AML-193 (cell line): ENCODE measurements around the gene ARPC5L.

Source experiments
- DNase-seq, 2 experiments: peaks; one replicate each; lab custom pipeline; 2025; lab: John Stamatoyannopoulos, UW

The ARPC5L gene

DNA sequence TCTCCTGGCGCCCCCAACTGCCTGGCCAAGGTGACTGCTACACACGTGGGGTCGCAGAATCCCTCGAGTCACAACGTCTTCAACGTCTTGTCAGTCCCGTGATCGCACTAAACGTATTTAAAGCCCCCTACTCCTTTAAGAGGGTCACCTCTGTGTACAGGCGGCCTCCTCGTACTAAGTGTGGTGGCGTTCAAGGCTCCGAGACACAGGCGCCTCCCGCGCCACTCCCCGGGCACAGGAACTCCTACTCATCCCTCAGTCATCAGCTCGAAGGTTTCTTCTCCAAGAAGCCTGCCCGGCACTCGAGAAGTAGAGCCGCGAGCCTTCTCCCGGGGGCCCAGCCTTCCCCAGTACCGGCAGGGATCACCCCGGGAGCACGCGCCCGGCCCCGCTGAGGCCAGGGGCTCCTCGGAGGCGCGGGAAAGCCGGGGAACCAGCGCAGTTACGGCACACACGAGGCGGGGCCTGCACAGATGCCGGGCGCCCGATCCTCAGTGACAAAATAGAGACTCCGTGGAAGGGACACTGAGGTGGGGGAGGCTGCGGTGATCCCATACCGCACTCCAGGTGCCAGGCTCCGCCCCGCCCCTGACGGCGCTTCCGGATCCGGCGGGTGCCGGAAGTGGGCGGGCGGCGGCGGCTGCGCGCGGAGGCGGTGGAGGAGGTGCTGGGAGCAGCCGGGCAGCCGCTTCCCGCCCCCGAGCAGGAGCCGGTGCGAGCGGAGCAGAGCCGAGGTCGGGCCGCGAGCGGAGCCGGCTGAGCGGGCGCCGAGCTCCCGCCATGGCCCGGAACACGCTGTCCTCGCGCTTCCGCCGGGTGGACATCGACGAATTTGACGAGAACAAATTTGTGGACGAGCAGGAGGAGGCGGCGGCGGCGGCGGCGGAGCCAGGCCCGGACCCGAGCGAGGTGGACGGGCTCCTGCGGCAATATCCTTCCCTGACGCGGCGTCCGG is 6.9 kb downstream of the ARPC5L start:
- peak; percentile 71 to 81 for DNase-seq

DNA sequence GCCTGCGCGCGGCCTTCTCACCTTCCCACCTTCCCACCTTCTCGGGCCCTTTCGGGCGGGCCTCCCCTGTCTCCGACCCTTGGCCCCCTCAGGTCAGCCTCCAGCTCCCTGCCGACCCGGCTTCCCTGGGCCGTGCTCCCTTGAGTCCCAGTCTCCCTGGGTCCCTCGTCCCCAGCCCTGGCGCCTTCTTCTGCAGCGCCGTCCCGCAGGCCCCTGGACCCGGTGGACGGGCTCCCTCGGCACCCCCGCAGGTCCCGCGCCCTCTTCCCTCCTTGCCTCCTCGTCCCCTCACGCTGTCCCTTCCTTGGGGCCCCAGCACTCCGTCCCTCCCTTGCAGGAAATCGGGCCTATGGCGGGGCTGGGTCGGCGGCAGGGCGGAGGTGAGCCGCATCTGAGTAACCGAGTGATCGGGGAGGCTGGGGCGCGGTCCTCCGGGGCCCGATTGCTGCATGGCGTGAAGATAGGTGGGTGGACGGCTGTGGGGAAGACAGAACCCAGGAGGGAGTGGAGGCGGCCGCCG is 7.6 kb downstream of the ARPC5L start:
- DNase-seq, result no peak

DNA sequence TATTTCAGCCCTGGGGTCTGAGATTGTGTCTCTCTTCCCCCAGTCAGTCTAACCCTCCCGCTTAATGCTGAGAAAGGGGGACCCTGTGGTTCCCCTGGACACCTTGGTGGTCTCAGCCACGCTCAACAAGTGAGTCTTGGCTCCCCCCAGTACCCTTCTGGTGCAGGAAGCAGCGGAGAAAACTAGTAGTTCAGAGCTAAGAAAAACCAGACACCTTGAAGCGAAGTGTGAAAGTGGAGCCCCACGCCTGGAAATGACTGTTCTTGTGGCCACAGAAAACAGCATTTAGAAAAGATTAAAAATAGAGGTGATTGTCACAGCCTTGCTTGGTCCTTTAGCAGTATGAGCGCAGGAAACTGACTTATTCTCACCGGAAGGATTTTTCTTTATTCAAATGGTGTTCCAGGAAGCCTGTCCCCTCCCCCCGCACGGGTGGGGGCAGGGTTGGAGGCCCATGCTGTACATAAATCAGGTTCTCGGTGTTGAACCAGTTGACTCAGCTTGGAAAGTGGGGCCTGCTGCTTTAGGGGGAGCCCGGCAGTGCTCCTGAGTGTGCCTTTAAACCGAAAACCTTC is 8.1 kb downstream of the ARPC5L start:
- DNase-seq, result peak in 1 of 2 experiments; percentile 11

DNA sequence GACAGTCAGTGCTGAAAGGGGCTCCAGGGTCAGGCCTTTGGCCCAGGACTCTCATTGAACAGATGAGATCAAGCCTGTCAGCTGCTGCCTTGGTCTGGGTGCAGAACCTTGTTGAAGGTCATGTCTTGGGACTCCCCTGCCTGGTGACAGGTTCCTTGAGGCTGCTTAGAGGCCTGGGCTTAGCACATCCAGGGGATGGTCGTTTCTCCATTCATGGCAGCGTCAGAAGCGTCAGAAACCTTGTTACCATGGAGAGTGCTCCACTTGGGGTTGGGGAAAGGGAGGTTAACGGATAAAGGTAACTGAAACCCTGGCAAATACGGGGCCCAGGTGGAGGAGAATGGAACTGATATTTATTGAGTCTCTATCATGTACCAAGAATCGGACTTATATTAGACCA is 8.8 kb downstream of the ARPC5L start:
- DNase-seq, result no peak

DNA sequence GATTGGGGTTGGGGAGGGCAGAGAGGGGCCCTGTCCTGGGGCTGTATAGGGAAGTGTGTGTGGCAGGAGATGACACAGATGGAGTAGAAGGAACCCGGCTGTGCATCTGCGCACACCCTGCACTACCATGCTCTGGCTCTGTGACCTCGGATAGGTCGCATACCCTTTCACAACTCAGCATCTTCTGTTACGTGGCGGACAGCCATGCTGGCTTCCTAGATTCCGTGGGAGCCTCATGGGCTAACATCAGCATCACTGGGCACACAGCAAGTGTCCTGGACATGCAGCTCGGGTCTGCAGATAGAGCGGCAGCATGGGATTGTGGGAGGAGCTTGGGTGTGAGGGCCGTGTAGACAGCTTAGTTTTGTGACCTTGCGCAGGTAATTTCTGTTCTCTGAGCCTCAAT is 9.2 kb downstream of the ARPC5L start:
- no peak for DNase-seq

DNA sequence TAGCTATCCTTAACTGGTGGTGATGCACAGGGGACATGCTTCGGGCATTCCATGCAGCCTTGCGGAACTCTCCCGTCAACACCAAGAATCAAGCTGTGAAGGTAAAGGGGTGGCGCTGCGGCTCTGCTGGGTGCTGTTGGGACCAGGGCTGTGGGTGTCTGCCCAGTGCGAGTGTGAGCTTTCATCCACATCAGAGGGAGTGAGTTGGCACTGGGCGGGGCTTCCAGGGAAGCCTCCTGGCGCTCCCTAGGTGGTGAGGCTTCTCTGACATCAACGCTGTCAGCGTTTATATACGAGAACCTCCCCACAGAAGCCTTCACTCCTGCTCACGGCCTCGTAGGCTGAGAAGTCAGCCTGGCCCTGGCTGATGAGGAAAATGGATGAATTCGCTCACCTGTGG is 11.7 kb downstream of the ARPC5L start:
- DNase-seq, result no peak

DNA sequence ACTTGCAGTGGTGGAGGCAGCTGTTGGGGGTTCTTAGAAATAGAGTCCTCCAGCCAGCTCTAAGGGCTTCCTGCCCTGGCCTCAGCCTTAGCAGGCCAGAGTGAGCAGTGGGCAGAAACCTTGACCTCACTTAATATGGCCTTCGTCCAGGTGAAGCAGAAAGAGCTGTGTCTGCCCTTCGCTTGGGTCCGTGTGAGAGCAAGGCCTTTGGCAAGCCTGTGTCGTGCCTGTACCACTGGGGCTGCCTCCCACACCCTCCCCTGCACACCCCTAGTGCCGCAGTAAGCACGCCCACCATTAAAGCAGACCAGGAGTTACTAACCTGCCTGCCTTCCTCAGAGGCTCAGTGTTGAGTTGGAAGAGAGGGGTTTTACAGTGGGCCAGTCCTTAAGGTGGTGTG is 13.6 kb downstream of the ARPC5L start:
- no peak for DNase-seq

DNA sequence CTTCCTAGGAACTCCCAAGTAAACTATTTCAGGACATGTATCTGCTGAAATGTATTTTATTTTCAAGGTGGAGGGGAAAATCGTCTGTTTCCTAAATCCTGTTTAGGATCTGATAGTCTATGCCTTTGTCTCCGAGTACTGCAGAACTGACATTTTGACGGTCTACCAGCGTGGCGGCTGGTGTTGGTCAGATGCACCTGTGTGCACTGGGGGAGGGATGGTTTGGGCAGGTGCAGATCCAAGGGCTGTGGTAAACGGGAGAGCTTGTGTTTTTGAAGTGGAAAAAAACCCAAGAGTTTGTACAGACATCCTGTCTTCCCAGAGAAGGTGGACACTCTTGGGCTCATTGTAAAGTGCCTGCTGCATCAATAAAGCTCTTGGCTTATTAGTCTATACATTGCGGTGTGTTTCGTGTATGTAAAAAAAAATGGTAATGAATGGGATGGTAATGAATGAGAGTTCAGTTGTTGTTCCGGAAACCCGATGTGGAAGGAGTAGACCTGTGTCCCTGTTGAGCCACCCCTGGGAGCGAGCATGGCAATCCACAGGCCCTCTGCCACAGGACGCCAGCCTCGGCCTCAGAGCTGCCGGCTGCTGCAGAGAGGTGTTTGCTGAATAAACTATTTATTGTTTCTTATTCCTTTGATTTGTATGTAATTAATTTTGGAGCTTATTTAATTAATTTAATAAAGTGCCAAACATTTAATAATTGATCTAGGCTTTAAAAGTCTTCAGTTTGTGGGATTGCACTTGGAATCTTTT is 15.3 kb downstream of the ARPC5L start:
- no peak for DNase-seq

DNA sequence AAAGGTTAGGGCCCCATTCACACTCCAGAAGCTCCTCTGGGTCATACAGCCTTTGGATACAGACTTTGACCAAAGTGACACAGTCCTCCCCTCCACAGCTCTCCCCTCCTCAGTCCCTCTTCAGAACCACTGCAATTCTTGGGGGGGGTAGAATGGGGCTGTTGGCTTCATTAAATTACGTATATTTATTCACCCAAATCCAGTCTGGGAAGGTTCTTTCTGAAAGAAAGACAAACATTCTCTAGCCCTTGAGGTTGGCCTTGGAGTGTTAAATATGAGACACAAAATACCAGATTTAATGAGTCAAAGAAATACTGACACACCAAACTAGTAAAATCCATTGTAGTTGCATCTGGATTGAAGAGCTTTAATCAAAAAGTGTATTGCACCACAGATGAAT is 16.1 kb downstream of the ARPC5L start:
- DNase-seq, result no peak

DNA sequence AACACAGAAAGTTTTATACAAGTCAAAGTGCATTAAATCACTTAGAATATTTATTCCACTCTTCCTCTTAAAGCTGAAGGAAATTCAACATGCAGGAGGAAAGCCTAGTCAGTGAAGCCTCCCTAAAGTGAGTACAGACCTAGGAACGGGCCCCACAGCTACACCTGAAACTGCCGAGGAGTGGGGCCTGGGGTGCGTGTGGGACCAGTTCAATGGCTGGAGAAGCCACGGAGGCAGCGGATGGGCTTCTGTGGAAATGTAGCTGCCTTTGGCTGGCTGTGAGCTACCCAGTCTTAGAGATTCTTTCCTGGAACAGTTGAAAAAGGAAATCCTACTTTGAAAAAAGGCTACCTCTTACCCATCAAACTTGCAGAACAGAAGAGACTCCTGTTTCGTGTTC is 16.6 kb downstream of the ARPC5L start:
- no peak for DNase-seq

DNA sequence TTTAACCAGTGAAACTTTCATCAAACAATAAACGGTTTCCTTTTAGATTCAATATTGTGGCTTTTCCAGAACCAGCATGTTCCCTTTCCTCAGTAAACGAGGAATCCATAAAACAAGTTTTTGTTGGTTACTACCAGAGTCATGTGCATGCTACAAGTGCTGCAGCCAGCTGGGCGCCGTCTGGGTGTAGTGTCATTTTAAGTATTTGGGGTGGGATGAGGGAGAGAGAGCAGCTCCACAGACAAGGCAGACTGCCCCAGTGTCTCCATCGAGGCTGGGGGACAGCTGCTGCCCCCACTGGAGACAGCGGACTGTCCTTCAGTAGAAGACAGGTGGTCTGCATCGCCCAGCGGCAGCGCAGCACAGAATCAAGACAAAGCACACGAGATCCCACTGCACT is 17.3 kb downstream of the ARPC5L start:
- no peak for DNase-seq

DNA sequence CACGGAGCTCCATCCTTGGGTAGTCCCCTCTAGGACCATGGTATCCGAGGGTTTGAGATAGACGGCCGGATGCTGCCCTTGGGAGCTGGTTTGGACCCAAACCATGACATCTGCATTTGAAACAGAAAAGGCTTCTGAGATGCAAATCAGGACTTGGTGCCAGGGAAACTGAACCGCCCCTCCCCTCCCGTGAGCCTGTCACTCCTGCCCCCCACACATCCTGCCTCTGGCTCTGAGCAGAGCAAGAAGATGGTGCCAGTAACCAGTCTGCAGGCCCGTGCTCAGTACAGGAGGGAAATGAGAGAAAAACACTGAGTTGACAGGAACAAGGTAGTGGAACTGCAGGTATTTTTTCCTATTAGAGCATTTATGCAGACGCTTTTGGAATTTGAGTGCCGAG is 18.6 kb downstream of the ARPC5L start:
- DNase-seq, result no peak

DNA sequence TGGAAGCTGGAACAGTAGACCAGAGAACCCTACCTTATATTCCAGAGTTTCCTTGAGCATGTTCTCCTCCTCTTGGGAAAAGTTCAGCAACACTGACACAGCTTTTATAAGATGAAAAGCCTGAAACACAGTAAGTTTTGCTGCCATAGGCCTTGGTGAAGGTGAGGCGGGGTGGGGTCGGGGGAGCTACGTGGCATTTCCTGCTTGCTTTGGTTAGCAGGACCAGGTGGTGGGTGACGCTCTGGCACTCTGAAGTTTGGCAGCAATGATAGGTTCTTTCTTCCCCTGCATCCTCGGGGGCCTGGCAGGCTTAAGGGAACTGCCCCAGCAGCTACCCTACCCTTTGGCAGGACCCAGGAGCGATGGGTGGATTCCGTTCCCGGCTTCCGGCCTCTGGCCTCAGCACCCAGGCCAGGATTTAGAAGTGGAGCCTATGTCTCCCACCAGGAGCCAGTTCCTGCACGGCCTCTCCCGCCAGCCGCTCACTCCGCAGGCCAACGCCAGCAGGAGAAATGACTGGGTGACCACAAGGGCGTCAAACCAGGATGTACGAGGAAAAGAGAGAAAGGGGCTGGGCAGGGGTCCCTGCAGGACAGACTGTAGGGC is 19.3 kb downstream of the ARPC5L start:
- DNase-seq, result no peak

DNA sequence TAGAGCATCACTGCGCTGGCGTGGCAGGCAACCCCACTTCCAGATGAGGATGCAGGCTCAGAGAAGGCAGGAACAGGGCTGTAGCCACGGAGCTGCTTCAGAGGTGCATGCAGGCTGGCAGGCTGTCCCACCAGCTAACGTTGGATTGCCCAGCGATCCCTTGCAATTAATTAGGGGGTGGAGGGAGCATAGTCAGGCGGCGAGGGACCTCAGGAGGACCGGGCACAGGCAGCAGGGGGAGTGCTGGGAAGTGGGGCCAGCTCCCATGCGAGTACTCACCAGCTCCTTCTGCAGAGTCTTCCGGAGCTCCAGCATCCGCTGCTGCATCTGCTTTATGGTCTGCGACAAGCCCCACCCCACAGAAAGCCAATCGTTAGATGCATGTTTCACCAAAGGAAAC is 20.3 kb downstream of the ARPC5L start:
- no peak for DNase-seq

DNA sequence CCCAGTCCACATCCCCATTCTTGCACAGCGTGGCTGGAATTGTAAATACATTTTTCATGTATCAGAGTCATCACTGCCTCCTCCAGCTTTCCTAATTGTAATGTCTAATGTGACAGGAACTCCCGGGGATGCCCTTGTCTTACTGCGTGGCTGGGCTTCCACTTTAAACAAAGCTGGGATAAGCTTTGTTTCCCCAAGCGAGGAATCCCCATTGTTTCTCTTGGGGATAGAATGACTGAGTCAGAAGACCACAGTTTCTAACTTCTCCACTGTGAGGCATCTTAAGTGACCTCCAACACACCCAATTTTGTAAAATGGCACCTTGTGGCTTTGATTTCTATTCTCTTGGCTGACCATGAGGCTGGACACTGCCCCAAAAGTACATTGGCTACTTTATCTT is 22.4 kb downstream of the ARPC5L start:
- no peak for DNase-seq

DNA sequence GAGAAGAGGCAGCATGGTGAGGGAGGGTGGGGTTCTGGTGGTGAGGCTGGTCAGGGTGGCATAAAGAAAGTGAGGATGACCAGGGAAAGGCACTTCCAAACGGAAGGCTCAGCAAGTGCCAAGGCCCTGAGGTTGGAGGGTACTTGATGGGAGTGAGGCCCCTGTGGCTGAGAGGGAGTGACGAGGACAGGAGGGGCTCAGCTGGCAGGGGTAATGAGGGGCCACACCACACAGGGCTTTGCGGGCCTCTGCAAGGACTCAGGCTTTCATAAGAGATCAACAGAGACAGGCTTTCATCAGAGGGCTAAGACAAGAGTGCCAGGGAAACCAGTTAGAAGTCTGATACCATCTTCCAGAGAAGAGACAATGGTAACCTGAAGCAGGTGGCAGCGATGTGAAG is 23.6 kb downstream of the ARPC5L start:
- no peak for DNase-seq

DNA sequence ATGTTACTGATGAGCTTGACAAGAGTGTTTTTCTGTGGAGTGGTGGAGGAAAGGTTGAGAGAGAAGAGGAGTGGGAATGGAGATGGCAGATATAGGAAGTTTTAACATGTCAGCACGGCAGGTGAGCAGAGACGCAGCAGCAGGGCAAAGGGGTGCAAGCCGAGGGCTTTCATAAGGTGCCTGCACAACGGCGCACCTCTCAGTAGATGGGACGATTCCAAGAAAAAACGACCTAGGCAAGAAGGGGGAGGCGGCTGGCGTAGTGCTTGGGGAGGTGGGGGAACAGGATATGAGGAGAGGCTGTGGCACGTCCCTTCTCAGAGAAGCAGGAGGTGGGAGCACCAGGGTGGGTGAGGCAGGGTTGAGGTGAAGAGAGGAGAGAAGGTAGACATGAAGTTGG is 24.5 kb downstream of the ARPC5L start:
- DNase-seq, result no peak

DNA sequence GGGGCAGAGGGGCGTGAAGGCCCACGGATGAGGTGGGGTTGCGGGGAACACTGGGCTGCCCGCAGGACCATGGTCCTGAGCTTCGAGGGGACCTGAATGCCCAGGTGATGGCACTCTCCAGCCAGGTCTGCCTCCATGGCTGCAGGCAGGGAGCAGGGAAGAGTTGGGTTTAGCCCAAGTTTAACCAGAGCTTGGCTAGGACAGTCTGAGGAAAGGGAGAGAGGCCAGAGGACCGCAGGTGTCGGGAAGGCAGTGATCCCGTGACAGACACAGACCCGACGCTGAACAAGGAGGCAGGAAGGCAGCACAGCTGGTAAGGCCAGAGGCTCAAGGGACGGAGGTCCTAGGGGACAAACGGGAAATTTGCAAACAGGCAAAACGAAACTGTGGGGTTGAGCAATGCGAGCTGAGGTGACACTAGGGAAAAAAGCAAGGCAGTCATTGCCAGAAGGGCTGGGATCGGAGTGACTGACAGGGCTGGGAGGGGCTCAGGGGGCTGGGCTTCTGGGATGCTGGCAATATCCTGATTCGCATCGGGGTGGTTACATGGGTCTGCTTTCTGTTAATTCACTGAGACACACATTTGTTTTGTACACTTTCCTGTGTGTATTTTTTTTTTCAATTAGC is 25.0 kb downstream of the ARPC5L start:
- DNase-seq, result no peak

DNA sequence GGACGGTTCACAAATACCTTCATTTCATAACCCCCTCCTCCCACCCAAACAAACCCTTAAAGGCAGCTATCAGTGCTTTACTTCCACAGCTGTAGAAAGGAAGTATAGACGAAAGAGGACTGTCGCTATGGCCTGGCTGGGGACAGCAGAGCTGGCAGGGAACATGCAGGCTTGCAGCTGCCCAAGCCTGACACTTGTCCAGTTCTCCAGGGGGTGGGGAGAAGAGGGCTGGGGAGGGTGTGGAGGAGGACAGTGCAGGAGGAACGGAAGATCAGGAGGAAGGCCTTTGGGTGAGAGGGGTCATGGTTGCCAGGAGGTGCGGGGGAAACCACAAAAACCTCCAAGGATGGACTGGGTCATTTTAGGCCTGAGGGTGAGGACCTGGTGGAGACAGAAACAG is 25.9 kb downstream of the ARPC5L start:
- no peak for DNase-seq

DNA sequence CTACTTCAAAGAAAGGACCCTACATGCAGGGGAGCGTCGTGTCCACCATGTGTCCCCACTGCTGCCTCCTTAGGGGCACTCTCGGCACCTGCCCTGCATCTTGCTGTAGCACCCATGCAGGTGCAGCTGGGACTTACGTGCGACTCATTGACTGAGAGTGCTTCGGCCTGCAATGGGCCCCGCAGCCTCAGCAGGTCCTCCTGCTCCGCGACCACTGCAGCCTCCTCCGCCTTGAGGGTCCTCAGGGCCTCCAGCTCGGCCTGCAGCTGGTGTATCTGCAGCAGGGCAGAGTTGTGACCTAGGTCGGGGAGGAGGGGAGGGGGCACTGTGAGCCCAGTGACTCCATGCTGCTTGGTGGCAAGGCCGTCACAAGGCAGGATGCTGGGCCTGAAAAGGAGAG is 27.1 kb downstream of the ARPC5L start:
- DNase-seq, result no peak

DNA sequence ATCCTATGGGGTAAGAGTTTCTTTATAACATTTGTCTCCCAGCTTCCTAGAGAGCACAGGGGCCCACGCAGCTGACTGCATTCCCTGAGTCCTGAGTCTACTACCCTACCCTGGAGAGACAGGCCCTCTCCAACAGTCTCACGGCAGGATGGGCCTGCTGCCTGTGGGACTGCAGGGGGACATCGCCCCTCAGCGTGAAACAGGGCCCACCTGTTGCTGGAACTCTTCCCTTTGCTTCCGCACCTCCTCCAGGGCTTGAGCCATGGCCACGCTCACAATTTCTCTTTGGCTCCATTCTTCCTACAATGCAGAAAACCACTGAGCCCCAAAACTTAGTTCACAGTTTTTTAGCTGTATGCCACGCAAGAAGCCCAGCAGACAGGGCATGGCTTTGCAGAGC is 28.2 kb downstream of the ARPC5L start:
- no peak for DNase-seq
